ENCODE measurements around the gene SERF1A.
"Not testable (repeated sequence)": the region's sequence is repeated elsewhere in the genome, so short reads cannot be mapped to it uniquely, and the experiment has no call there.

SERF1A gene

DNA sequence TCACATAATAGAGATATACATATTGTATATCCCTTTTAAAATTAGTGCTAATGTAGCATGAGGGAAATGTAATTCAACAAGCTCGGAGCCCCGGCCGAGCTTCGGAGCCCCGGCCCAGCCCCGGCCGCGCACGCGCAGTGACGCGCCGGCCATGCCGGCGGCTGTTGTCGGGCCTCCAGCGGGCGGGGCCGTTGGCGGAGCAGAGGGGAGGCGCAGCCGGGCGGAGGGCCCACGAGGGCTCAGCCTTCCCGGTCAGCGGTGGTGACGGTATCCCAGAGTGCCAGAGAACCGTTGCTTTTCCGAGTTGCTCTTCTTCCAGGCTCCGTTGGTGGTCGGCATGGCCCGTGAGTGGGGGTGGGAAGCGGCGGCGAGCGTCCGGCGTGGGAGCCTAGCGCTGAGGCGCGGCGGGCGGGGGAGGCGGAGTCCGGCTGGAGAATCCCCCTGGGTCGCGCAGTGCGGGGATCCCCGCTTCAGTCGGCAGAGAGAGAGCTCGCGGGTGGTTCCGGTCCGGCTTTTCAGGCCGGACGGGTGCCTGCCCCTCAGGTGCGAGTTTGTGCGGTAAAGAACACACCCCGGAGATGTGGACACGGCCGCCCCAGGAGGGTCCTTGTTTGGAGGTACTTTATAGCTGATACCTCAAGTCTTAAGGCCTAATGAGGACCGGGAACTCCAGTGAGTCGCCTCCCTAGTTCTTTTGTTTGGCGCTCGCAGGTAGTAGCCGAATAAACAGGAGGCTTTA, at the start of gene SERF1A:
TSS of gene SERF1A (plus strand) at position 137 of the 739 bp plus-strand sequence. CDS start at position 338, 201 bp downstream.
- not testable (repeated sequence) for H3K9ac ChIP-seq (ENCODE audit: low read depth, low read length); H3K4me1 ChIP-seq (ENCODE audit: control insufficient read depth, insufficient read depth, low read length); H3K9me3 ChIP-seq (ENCODE audit: control insufficient read depth, insufficient read depth, low read length); H3K36me3 ChIP-seq (ENCODE audit: control insufficient read depth, insufficient read depth, low read length); H3K4me3 ChIP-seq (ENCODE audit: low read depth, low read length); H3K27me3 ChIP-seq (ENCODE audit: control insufficient read depth, insufficient read depth, low read length)

DNA sequence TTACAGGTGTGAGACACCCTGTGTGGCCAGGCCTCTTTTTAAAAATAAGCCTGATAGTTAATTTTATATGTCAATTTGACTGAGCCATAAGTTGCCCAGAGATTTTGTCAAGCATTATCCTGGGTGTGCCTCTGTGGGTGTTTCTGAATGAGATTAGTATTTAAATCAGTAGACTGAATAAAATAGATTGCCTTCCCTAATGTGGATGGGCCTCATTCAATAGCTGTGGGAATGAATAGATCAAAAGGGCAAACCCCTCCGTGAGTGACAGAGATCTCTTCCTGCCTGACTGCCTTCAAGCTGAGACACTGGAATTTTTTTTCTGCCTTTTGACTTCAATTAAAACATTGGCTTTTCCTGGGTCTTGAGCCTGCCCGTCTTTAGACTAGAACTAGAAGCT, 33.7 kb upstream of the SERF1A start:
- H3K4me3 ChIP-seq (ENCODE audit: low read depth, low read length); H3K4me1 ChIP-seq (ENCODE audit: control insufficient read depth, insufficient read depth, low read length); H3K36me3 ChIP-seq (ENCODE audit: control insufficient read depth, insufficient read depth, low read length): not testable (repeated sequence)

GRCh38 chr5:70870626-70871025, 29.8 kb upstream of the SERF1A start:
- not testable (repeated sequence) for H3K9me3 ChIP-seq (ENCODE audit: control insufficient read depth, insufficient read depth, low read length)

More for the DNA sequence above, 33.7 kb upstream of the SERF1A start:
- not testable (repeated sequence) for H3K27me3 ChIP-seq (ENCODE audit: control insufficient read depth, insufficient read depth, low read length); H3K9me3 ChIP-seq (ENCODE audit: control insufficient read depth, insufficient read depth, low read length); H3K9ac ChIP-seq (ENCODE audit: low read depth, low read length)

DNA sequence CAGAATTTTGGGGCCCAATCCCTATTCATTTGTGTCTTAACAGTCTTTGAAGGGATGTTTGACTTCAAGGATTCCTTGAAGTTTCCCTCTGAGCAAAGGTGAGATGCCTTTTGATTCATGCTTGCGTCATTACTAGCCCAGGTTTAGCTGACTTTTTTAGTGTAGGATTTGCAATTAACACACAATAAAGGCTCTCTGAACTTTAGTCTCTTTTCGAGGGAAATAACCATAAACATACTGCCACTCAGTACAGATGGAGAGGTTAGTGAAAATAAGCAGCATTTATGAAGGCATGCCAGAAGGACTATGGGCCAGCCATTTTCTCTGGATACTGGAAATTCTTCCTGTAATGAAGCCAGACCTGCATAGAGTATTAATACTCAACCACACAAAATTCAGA, 4.4 kb upstream of the SERF1A start:
- H3K4me1 ChIP-seq (ENCODE audit: control insufficient read depth, insufficient read depth, low read length); H3K4me3 ChIP-seq (ENCODE audit: low read depth, low read length); H3K36me3 ChIP-seq (ENCODE audit: control insufficient read depth, insufficient read depth, low read length); H3K27me3 ChIP-seq (ENCODE audit: control insufficient read depth, insufficient read depth, low read length); H3K9me3 ChIP-seq (ENCODE audit: control insufficient read depth, insufficient read depth, low read length); H3K9ac ChIP-seq (ENCODE audit: low read depth, low read length): not testable (repeated sequence)

More at GRCh38 chr5:70870626-70871025, 29.8 kb upstream of the SERF1A start:
- not testable (repeated sequence) for H3K36me3 ChIP-seq (ENCODE audit: control insufficient read depth, insufficient read depth, low read length); H3K4me3 ChIP-seq (ENCODE audit: low read depth, low read length); H3K4me1 ChIP-seq (ENCODE audit: control insufficient read depth, insufficient read depth, low read length); H3K9ac ChIP-seq (ENCODE audit: low read depth, low read length); H3K27me3 ChIP-seq (ENCODE audit: control insufficient read depth, insufficient read depth, low read length)

DNA sequence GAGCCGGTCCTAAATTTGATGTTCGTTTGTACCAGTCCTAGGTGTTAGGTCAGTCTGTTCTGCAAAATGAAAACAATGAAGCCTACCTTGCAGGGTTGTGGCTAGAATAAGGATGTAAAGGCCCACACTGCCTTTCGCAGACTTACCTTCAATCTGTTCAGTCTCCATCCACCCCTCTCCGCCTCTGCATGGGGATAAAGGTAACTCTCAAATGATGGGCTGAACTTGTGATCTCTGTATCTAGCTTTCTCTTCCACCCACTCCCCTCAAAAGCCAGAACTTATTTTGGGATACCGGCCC, 753 bp downstream of the SERF1A start:
- H3K4me1 ChIP-seq (ENCODE audit: control insufficient read depth, insufficient read depth, low read length); H3K4me3 ChIP-seq (ENCODE audit: low read depth, low read length); H3K27me3 ChIP-seq (ENCODE audit: control insufficient read depth, insufficient read depth, low read length); H3K9ac ChIP-seq (ENCODE audit: low read depth, low read length); H3K36me3 ChIP-seq (ENCODE audit: control insufficient read depth, insufficient read depth, low read length); H3K9me3 ChIP-seq (ENCODE audit: control insufficient read depth, insufficient read depth, low read length): not testable (repeated sequence)

DNA sequence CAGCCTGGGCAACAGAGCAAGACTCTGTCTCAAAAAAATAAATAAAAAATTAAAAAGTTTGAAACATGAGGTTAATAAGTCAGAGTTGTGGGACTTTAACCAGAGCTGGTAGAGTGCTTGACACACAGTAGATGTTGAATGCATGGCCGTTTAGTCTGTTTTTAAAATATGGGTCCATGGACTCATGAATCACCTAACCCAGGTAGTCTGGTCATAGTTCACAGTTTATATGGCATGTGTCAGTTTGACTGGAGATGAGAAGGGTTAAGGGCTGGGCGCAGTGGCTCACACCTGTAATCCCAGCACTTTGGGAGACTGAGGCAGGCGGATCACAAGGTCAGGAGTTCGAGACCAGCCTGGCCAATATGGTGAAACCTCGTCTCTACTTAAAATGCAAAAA, 6.2 kb downstream of the SERF1A start:
- H3K36me3 ChIP-seq (ENCODE audit: control insufficient read depth, insufficient read depth, low read length); H3K9ac ChIP-seq (ENCODE audit: low read depth, low read length); H3K9me3 ChIP-seq (ENCODE audit: control insufficient read depth, insufficient read depth, low read length); H3K4me3 ChIP-seq (ENCODE audit: low read depth, low read length); H3K27me3 ChIP-seq (ENCODE audit: control insufficient read depth, insufficient read depth, low read length); H3K4me1 ChIP-seq (ENCODE audit: control insufficient read depth, insufficient read depth, low read length): not testable (repeated sequence)

- not testable (repeated sequence) for H3K36me3 ChIP-seq (ENCODE audit: control insufficient read depth, insufficient read depth, low read length); H3K27me3 ChIP-seq (ENCODE audit: control insufficient read depth, insufficient read depth, low read length); H3K4me3 ChIP-seq (ENCODE audit: low read depth, low read length); H3K9me3 ChIP-seq (ENCODE audit: control insufficient read depth, insufficient read depth, low read length); H3K4me1 ChIP-seq (ENCODE audit: control insufficient read depth, insufficient read depth, low read length); H3K9ac ChIP-seq (ENCODE audit: low read depth, low read length)
Measured at GRCh38 chr5:70916829-70917228, 16.4 kb downstream of the SERF1A start.

- H3K9ac ChIP-seq (ENCODE audit: low read depth, low read length); H3K4me3 ChIP-seq (ENCODE audit: low read depth, low read length); H3K36me3 ChIP-seq (ENCODE audit: control insufficient read depth, insufficient read depth, low read length); H3K27me3 ChIP-seq (ENCODE audit: control insufficient read depth, insufficient read depth, low read length); H3K4me1 ChIP-seq (ENCODE audit: control insufficient read depth, insufficient read depth, low read length); H3K9me3 ChIP-seq (ENCODE audit: control insufficient read depth, insufficient read depth, low read length): not testable (repeated sequence)
Measured at GRCh38 chr5:70925211-70925562, 24.7 kb downstream of the SERF1A start.

- H3K4me3 ChIP-seq (ENCODE audit: low read depth, low read length); H3K9ac ChIP-seq (ENCODE audit: low read depth, low read length); H3K9me3 ChIP-seq (ENCODE audit: control insufficient read depth, insufficient read depth, low read length); H3K27me3 ChIP-seq (ENCODE audit: control insufficient read depth, insufficient read depth, low read length); H3K36me3 ChIP-seq (ENCODE audit: control insufficient read depth, insufficient read depth, low read length); H3K4me1 ChIP-seq (ENCODE audit: control insufficient read depth, insufficient read depth, low read length): not testable (repeated sequence)
Measured at GRCh38 chr5:70931709-70932368, 31.4 kb downstream of the SERF1A start.

- not testable (repeated sequence) for H3K4me3 ChIP-seq (ENCODE audit: low read depth, low read length); H3K9ac ChIP-seq (ENCODE audit: low read depth, low read length); H3K36me3 ChIP-seq (ENCODE audit: control insufficient read depth, insufficient read depth, low read length); H3K27me3 ChIP-seq (ENCODE audit: control insufficient read depth, insufficient read depth, low read length); H3K9me3 ChIP-seq (ENCODE audit: control insufficient read depth, insufficient read depth, low read length); H3K4me1 ChIP-seq (ENCODE audit: control insufficient read depth, insufficient read depth, low read length)
Measured at GRCh38 chr5:70932560-70932959, 32.1 kb downstream of the SERF1A start.

DNA sequence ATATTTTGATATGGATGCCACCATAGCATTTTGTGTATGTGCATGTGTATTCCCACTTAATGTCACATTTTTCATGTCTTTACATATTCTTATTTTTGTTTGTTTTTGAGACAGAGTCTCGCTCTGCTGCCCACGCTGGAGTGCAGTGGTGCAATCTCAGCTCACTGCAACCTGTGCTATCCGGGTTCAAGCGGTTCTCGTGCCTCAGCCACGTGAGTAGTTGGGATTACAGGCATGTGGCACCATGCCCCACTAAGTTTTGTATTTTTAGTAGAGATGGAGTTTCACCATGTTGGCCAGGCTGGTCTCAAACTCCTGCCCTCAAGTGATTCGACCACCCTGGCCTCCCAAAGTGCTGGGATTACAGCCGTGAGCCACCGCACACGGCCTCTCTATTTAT, 52.6 kb downstream of the SERF1A start:
- not testable (repeated sequence) for H3K9me3 ChIP-seq (ENCODE audit: control insufficient read depth, insufficient read depth, low read length); H3K36me3 ChIP-seq (ENCODE audit: control insufficient read depth, insufficient read depth, low read length); H3K9ac ChIP-seq (ENCODE audit: low read depth, low read length); H3K27me3 ChIP-seq (ENCODE audit: control insufficient read depth, insufficient read depth, low read length); H3K4me3 ChIP-seq (ENCODE audit: low read depth, low read length); H3K4me1 ChIP-seq (ENCODE audit: control insufficient read depth, insufficient read depth, low read length)
